ENCODE measurements around the gene C3orf62. TPM values are rescaled to one million over a fixed set of nuclear protein-coding genes. Genes with fewer than 3 reads are reported as not detected.
"Not testable (repeated sequence)": the region's sequence is repeated elsewhere in the genome, so short reads cannot be mapped to it uniquely, and the experiment has no call there.

The C3orf62 gene
- total RNA-seq, 6 donors from 2014 or later: 4.2 to 15.7 (median 7.1) TPM

DNA sequence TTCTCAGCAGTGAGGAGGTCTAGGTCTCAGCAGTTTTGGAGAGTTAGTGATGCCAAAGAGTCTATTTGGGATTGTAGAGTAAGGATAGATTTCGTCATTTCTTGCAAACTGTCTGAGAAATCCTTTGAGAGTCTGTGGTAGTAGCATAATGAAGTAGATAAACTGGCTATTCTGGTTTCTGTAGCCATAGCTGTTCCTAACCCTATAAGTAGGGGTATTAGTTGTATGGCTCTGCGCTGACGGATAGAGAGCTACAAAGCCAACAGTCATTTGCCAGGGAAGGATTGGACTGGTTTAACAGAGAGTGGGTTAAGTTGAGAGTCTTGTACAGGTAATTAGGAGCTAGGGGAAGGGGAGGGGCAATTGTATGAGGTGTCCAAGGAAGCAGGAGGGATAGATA, 55.0 kb downstream of the C3orf62 start:
- H3K9me3 ChIP-seq: peaks cover 0 to 4% (median 0%) of the 10 kb centered on the region in 4 donors
- peaks cover 8 to 14% (median 10%) of the 10 kb centered on the region in 4 donors for H3K4me1 ChIP-seq
- DNase-seq: peak in 1 of 2 donors; percentile 26
- H3K27me3 ChIP-seq: no peaks in the 10 kb centered on the region
- WGBS, 2 donors: 70 to 81% methylated on average over 3 of the region's 3 CpGs
- peak overlapping the region in 2 of 4 donors; percentile 4 to 44 for H3K27ac ChIP-seq
- H3K36me3 ChIP-seq: no peaks in the 10 kb centered on the region
- no peak for ATAC-seq (ENCODE audit: low FRiP score in 2 of 2)
- no peak overlapping the region for H3K4me3 ChIP-seq
- TF ChIP-seq EP300 (IDR thresholded peaks at IDR 0.05) (peak in 1 of 4 donors; percentile 27), POLR2AphosphoS5 (IDR thresholded peaks at IDR 0.05) (no peak), POLR2A (IDR thresholded peaks at IDR 0.05) (no peak)

DNA sequence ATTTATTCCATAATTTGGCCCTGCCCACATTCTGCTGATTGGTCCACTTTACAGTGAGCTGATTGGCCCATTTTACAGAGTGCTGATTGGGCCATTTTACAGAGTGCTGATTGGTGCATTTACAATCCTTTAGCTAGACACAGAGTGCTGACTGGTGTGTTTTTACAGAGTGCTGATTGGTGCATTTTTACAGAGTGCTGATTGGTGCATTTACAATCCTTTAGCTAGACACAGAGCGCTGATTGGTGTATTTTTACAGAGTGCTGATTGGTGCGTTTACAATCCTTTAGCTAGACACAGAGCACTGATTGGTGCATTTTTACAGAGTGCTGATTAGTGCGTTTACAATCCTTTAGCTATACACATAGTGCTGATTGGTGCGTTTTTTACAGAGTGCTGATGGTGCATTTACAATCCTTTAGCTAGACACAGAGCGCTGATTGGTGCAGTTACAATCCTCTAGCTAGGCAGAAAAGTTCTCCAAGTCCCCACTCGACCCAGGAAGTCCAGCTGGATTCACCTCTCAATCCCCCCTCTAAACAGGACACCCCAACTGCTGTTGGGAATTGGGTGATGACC, 56.0 kb downstream of the C3orf62 start:
- H3K27me3 ChIP-seq; H3K36me3 ChIP-seq; ATAC-seq (ENCODE audit: low FRiP score in 2 of 2); H3K9me3 ChIP-seq; H3K4me3 ChIP-seq; DNase-seq: not testable (repeated sequence)
- Histone ChIP-seq H3K4me1 (peaks cover 8 to 14% (median 10%) of the 10 kb centered on the region in 4 donors), H3K27ac (peak overlapping the region in 2 of 4 donors; percentile 4 to 16)
- 92 to 94% methylated on average over 6 of the region's 6 CpGs for WGBS, 2 donors

DNA sequence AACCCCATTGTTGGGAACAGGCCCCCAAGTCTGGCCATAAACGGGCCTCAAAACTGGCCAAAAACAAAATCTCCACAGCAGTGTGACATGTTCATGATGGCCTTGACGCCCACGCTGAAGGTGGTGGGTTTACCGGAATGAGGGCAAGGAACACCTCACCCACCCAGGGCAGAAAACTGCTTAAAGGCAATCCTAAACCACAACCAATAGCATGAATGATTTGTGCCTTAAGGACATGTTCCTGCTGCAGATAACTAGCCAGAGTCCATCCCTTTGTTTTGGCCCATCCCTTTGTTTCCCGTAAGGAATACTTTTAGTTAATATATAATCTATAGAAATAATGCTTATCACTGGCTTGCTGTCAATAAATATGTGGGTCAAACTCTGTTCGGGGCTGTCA, 57.9 kb downstream of the C3orf62 start:
- Histone ChIP-seq H3K27me3 (no peaks in the 10 kb centered on the region), H3K4me1 (peaks cover 8 to 14% (median 10%) of the 10 kb centered on the region in 4 donors), H3K9me3 (no peaks in the 10 kb centered on the region), H3K4me3 (no peak overlapping the region), H3K27ac (peak overlapping the region in 3 of 4 donors; percentile 46 to 58 (median 57)), H3K36me3 (no peaks in the 10 kb centered on the region)
- TF ChIP-seq POLR2AphosphoS5 (IDR thresholded peaks at IDR 0.05) (no peak), POLR2A (IDR thresholded peaks at IDR 0.05) (no peak), EP300 (IDR thresholded peaks at IDR 0.05) (no peak)
- TF ChIP-seq, protein P1, sequence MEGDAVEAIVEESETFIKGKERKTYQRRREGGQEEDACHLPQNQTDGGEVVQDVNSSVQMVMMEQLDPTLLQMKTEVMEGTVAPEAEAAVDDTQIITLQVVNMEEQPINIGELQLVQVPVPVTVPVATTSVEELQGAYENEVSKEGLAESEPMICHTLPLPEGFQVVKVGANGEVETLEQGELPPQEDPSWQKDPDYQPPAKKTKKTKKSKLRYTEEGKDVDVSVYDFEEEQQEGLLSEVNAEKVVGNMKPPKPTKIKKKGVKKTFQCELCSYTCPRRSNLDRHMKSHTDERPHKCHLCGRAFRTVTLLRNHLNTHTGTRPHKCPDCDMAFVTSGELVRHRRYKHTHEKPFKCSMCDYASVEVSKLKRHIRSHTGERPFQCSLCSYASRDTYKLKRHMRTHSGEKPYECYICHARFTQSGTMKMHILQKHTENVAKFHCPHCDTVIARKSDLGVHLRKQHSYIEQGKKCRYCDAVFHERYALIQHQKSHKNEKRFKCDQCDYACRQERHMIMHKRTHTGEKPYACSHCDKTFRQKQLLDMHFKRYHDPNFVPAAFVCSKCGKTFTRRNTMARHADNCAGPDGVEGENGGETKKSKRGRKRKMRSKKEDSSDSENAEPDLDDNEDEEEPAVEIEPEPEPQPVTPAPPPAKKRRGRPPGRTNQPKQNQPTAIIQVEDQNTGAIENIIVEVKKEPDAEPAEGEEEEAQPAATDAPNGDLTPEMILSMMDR (IDR thresholded peaks at IDR 0.05): no peak
- 97 to 98% methylated on average over 6 of the region's 6 CpGs for WGBS, 2 donors
- no peak for ATAC-seq (ENCODE audit: low FRiP score in 2 of 2)
- DNase-seq: no peak

Small RNA genes within 50 kb of the gene (small RNA-seq; reads per million reads assigned to genes)
- gene AC121247.2: 0 reads per million in 4 donors
- 0 reads per million in 4 donors for gene MIR4271
- 0 reads per million in 4 donors for gene RF00019

Other genes with a start within 250 kb of the C3orf62 start
- 100 to 1,000 TPM in 3 of 6 donors, 10 to 100 TPM in 3; 67.1 to 142 (median 97.3) TPM for gene IMPDH2, start 247.8 kb downstream of the C3orf62 start, total RNA-seq
- gene QRICH1, start 183.2 kb downstream of the C3orf62 start, total RNA-seq: 100 to 1,000 TPM in 1 of 6 donors, 10 to 100 TPM in 5; 65.6 to 145 (median 74.2) TPM
- 100 to 1,000 TPM; 143 to 256 (median 191) TPM for gene QARS1, start 172.5 kb downstream of the C3orf62 start, total RNA-seq
- 10 to 100 TPM; 42.6 to 76.4 (median 57.2) TPM for gene USP19, start 156.4 kb downstream of the C3orf62 start, total RNA-seq
- gene LAMB2, start 144.2 kb downstream of the C3orf62 start, total RNA-seq: 100 to 1,000 TPM; 349 to 904 (median 555) TPM
- 10 to 100 TPM; 20.7 to 31.6 (median 26.0) TPM for gene CCDC71, start 110.9 kb downstream of the C3orf62 start, total RNA-seq
- 10 to 100 TPM; 21.9 to 60.8 (median 32.7) TPM for gene KLHDC8B, start 105.6 kb downstream of the C3orf62 start, total RNA-seq
- gene USP4, start 62.8 kb upstream of the C3orf62 start, total RNA-seq: 100 to 1,000 TPM in 2 of 6 donors, 10 to 100 TPM in 4; 28.1 to 190 (median 66.9) TPM
- gene GPX1, start 81.1 kb upstream of the C3orf62 start, total RNA-seq: 100 to 1,000 TPM; 174 to 603 (median 445) TPM
- gene RHOA, start 134.7 kb upstream of the C3orf62 start, total RNA-seq: 100 to 1,000 TPM; 206 to 611 (median 456) TPM
- 10 to 100 TPM; 21.8 to 52.3 (median 39.5) TPM for gene TCTA, start 135.2 kb upstream of the C3orf62 start, total RNA-seq
- gene AMT, start 145.2 kb upstream of the C3orf62 start, total RNA-seq: 10 to 100 TPM in 3 of 6 donors, 1 to 10 TPM in 3; 2.3 to 59.7 (median 11.4) TPM
- gene NICN1, start 152.1 kb upstream of the C3orf62 start, total RNA-seq: 10 to 100 TPM in 2 of 6 donors, 1 to 10 TPM in 4; 1.0 to 23.9 (median 8.0) TPM
- gene DAG1, start 193.0 kb upstream of the C3orf62 start, total RNA-seq: 100 to 1,000 TPM in 1 of 6 donors, 10 to 100 TPM in 5; 22.0 to 104 (median 73.5) TPM

Data from upper lobe of left lung (tissue), 6 donors.